Sigmoid colon (tissue), 7 donors: Measurements from ENCODE around the gene OR51M1. TPM values are rescaled to one million over a fixed set of nuclear protein-coding genes. Genes with fewer than 3 reads are reported as not detected.

Experiments
- DNase-seq: peaks from one replicate; pipeline ENCODE4 v3.0.0-alpha.2; 2019
- H3K27ac ChIP-seq, 4 donors: fragments of 200-600 bp; sonication (generic); one replicate each; pipeline ENCODE4 v1.5.1; 2016 to 2019; ENCODE audit warnings: mild to moderate bottlenecking in 1 of 4
- H3K27me3 ChIP-seq, 3 donors: fragments of 200-600 bp; sonication (generic); one replicate each; pipeline ENCODE4 v1.5.1; 2019; ENCODE audit warnings: mild to moderate bottlenecking in 1 of 3
- H3K36me3 ChIP-seq, 4 donors: fragments of 200-600 bp; sonication (generic); one replicate each; pipeline ENCODE4 v1.5.1; 2016 to 2019
- H3K4me1 ChIP-seq, 4 donors: fragments of 200-600 bp; sonication (generic); one replicate each; pipeline ENCODE4 v1.5.1; 2017 to 2019
- H3K4me3 ChIP-seq, 4 donors: fragments of 200-600 bp; sonication (generic); one replicate each; pipeline ENCODE4 v1.5.1; 2017 to 2019; ENCODE audit warnings: mild to moderate bottlenecking in 2 of 4, moderate library complexity in 1 of 4
- H3K9me3 ChIP-seq, 4 donors: fragments of 200-600 bp in 3 of 4; sonication (generic) in 3 of 4; one replicate each; pipeline versions ENCODE4 v1.5.1 to v1.6.1; 2013 to 2019
- CTCF ChIP-seq, 4 experiments: fragments of 450-650 bp in 3 of 4; fragments of 200-600 bp in 1 of 4; IDR thresholded peaks; one replicate each; pipeline ENCODE4 v1.5.1; 2016 to 2019; ENCODE audit warnings: antibody characterized with exemption in 4 of 4, mild to moderate bottlenecking in 3 of 4, moderate library complexity in 2 of 4
- EP300 ChIP-seq, 4 donors: sonication (generic); formaldehyde crosslinking; IDR thresholded peaks; one replicate each; pipeline ENCODE4 v1.6.1; 2017; ENCODE audit warnings: antibody characterized with exemption in 4 of 4
- POLR2A ChIP-seq, 2 donors: fragments of 450-650 bp; IDR thresholded peaks; one replicate each; pipeline ENCODE4 v1.6.1; 2016; ENCODE audit warnings: antibody characterized with exemption in 2 of 2, mild to moderate bottlenecking in 2 of 2, moderate library complexity in 2 of 2
- POLR2AphosphoS5 ChIP-seq, 4 donors: sonication (generic); formaldehyde crosslinking; IDR thresholded peaks; one replicate each; pipeline ENCODE4 v1.6.1; 2017; ENCODE audit warnings: antibody characterized with exemption in 4 of 4
- WGBS, 2 donors: extraction: QIAGEN DNeasy Blood & Tissue Kit; methylation state at CpG; one replicate each; pipeline ENCODE4 v1.1.7; 2013; 5-methylcytosine and 5-hydroxymethylcytosine counted together
- intact Hi-C: fragments of 100-400 bp; cut with DNase I; formaldehyde crosslinking; loops from one replicate; pipeline ENCODE4 v1.15.1; 2023
- polyA plus RNA-seq, 3 donors: library from polyadenylated mRNA; stranded (reverse); fragments of 200-250 nt; gene quantifications; one replicate each; pipeline ENCODE4 v1.2.3, GENCODE V29; 2013
- total RNA-seq, 4 donors: library from RNA; depleted of rRNA; stranded (reverse); fragments of >200 nt; gene quantifications; one replicate each; pipeline ENCODE4 v1.1.0, GENCODE V29; 2016
- donor health status: healthy with polysubstance abuse.
- donor health status: Bipolar disorder and iron deficiency.
- donor health status: healthy.

The OR51M1 gene
- total and polyA plus RNA-seq, 7 donors: under 0.01 TPM; not detected in 6

- WGBS, 2 donors: 70 to 83% methylated on average over 6 of the region's 6 CpGs
- TF ChIP-seq CTCF (IDR thresholded peaks at IDR 0.05) (no peak), POLR2AphosphoS5 (IDR thresholded peaks at IDR 0.05) (no peak), POLR2A (IDR thresholded peaks at IDR 0.05) (no peak), EP300 (IDR thresholded peaks at IDR 0.05) (no peak)
- DNase-seq: no peak
- Histone ChIP-seq H3K4me3 (no peak within 1 kb of the TSS), H3K27me3 (no peaks in the 10 kb centered on the region), H3K4me1 (no peaks in the 10 kb centered on the region), H3K9me3 (no peaks in the 10 kb centered on the region), H3K27ac (no peak within 1 kb of the TSS), H3K36me3 (no peaks in the 10 kb centered on the region)
- intact Hi-C loops: no loop called here
Measured at GRCh38 chr11:5343474-5344335, 39.9 kb upstream of the OR51M1 start, which contains the start of gene OR51B5. OR51B5 (minus strand) TSS chr11:5343524; CDS start chr11:5343524, 0 bp downstream.

GRCh38 chr11:5345831-5346230, 37.8 kb upstream of the OR51M1 start:
- intact Hi-C loops: no loop called here
- DNase-seq: no peak
- no peaks in the 10 kb centered on the region for H3K4me1 ChIP-seq
- WGBS, 2 donors: 58 to 80% methylated on average over 3 of the region's 3 CpGs
- no peak overlapping the region for H3K27ac ChIP-seq
- H3K4me3 ChIP-seq: no peak overlapping the region
- H3K36me3 ChIP-seq: no peaks in the 10 kb centered on the region
- no peaks in the 10 kb centered on the region for H3K9me3 ChIP-seq
- TF ChIP-seq POLR2A (IDR thresholded peaks at IDR 0.05): no peak
- TF ChIP-seq POLR2AphosphoS5 (IDR thresholded peaks at IDR 0.05): no peak
- no peak for TF ChIP-seq CTCF (IDR thresholded peaks at IDR 0.05)
- TF ChIP-seq EP300 (IDR thresholded peaks at IDR 0.05): no peak
- no peaks in the 10 kb centered on the region for H3K27me3 ChIP-seq

GRCh38 chr11:5348551-5349194, 34.9 kb upstream of the OR51M1 start:
- H3K36me3 ChIP-seq: no peaks in the 10 kb centered on the region
- intact Hi-C loops: no loop called here

GRCh38 chr11:5349550-5349949, 34.1 kb upstream of the OR51M1 start:
- Histone ChIP-seq H3K27me3 (no peaks in the 10 kb centered on the region), H3K9me3 (no peaks in the 10 kb centered on the region), H3K4me3 (no peak overlapping the region), H3K36me3 (no peaks in the 10 kb centered on the region), H3K27ac (no peak overlapping the region), H3K4me1 (no peaks in the 10 kb centered on the region)
- TF ChIP-seq POLR2A (IDR thresholded peaks at IDR 0.05) (no peak), POLR2AphosphoS5 (IDR thresholded peaks at IDR 0.05) (no peak), CTCF (IDR thresholded peaks at IDR 0.05) (no peak), EP300 (IDR thresholded peaks at IDR 0.05) (no peak)
- intact Hi-C loops: no loop called here
- no peak for DNase-seq
- WGBS, 2 donors: 42 to 53% methylated on average over 1 of the region's 1 CpG

More at GRCh38 chr11:5348551-5349194, 34.9 kb upstream of the OR51M1 start:
- WGBS, 2 donors: 28 to 60% methylated on average over 3 of the region's 3 CpGs
- no peaks in the 10 kb centered on the region for H3K9me3 ChIP-seq
- H3K27me3 ChIP-seq: no peaks in the 10 kb centered on the region
- H3K4me1 ChIP-seq: no peaks in the 10 kb centered on the region
- TF ChIP-seq POLR2A (IDR thresholded peaks at IDR 0.05): no peak
- TF ChIP-seq CTCF (IDR thresholded peaks at IDR 0.05): no peak
- no peak for TF ChIP-seq POLR2AphosphoS5 (IDR thresholded peaks at IDR 0.05)
- no peak for DNase-seq
- H3K27ac ChIP-seq: no peak overlapping the region
- no peak overlapping the region for H3K4me3 ChIP-seq
